C4-2B (cell line): Measurements from ENCODE around the gene LATS2.

ENCODE experiments used
- H3K27ac ChIP-seq: fragments of 450-650 bp; 2 replicates; pipeline ENCODE4 v1.5.1; 2017
- ZFX ChIP-seq: fragments of 450-650 bp; IDR thresholded peaks from 2 replicates; pipeline ENCODE4 v1.6.1; 2017
- TF ChIP-seq, protein P1 (sequence below): fragments of 450-650 bp; conservative IDR thresholded peaks from 2 replicates; pipeline ENCODE4 v1.5.1; 2017; ENCODE audit warnings: mild to moderate bottlenecking

Gene LATS2

DNA sequence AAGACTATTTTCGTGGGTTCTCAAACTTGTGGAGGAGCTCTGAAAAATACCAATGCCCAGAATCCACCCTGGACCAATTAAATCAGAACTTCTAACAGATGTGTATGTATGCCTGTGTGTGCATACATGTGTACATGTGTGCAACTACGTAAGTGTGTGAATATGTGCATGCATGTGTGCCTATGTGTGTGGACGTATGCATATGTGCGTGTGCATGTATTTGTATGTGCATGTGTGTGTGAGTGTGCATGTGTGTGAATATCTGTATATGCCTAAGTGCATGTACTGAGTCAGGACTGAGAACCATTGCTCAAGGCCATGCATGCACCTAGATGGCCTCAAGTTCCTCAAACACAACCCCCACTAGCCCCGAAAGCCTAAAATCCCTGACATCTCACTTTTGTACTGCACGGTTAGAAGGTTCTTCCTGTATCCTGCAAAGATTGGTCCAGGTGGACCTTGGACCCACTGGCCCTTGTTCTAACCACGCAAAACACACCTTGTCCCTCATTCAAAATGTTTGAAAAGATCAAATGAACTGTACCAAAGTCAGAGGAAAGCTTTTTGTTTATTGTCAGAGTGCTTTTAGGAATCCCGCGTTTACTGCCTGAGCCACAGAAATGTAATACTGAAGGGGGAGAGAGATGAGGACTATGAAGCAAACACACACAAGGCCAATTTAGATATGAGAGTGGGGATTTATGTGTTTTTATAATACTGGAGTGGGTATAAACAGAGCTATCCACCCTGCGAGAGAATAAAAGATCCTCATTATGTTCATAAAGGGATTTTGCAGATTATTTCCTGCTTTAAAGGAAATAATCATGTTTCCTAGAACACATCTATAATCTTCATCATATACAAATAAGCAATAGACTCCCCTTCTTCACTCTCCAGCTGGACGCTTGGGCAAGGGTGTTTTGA is 39.1 kb downstream of the LATS2 start:
- TF ChIP-seq ZFX = no peak
- TF ChIP-seq, protein P1, sequence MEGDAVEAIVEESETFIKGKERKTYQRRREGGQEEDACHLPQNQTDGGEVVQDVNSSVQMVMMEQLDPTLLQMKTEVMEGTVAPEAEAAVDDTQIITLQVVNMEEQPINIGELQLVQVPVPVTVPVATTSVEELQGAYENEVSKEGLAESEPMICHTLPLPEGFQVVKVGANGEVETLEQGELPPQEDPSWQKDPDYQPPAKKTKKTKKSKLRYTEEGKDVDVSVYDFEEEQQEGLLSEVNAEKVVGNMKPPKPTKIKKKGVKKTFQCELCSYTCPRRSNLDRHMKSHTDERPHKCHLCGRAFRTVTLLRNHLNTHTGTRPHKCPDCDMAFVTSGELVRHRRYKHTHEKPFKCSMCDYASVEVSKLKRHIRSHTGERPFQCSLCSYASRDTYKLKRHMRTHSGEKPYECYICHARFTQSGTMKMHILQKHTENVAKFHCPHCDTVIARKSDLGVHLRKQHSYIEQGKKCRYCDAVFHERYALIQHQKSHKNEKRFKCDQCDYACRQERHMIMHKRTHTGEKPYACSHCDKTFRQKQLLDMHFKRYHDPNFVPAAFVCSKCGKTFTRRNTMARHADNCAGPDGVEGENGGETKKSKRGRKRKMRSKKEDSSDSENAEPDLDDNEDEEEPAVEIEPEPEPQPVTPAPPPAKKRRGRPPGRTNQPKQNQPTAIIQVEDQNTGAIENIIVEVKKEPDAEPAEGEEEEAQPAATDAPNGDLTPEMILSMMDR = no peak
- H3K27ac ChIP-seq = no peak overlapping the region

DNA sequence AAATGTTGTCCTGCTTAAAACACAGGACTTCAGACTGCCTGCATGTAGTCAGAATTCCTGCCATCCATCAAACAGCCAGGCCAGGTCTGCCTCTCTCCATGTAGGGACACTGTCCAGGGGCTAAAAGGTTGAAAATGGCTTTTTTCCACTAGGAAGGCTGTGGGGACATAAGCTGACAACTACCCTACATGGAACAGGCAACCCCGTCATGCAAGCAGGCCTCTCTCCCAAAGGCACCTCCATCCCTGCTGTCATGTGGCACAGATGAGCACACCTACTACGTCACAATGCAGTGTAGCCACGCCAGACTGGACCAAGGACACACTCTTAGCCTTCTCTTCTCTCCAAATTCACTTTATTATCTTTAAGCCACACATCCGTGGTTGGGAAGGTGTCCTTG is 40.8 kb downstream of the LATS2 start:
- no peak overlapping the region for H3K27ac ChIP-seq
- TF ChIP-seq, protein P1 = no peak
- no peak for TF ChIP-seq ZFX

DNA sequence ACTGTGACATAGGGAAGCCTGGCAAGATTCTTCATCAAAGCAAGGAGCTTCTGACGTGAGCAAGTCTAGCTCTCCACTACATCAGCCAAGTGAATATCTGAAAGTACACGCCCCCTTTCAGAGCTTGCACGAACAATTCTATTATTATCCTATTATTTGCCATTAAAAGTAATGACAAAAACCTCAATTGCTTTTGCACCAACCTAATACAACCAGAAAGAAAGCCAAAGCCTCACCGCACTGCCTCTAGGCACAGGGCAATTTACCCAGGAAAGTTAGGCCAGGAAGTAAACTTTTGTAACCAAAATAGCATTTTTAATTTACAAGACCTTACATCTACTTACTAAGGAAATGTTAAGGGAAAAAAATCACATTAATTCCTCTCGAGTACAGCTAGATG is 41.2 kb downstream of the LATS2 start:
- no peak overlapping the region for H3K27ac ChIP-seq
- TF ChIP-seq, protein P1 = no peak
- no peak for TF ChIP-seq ZFX

DNA sequence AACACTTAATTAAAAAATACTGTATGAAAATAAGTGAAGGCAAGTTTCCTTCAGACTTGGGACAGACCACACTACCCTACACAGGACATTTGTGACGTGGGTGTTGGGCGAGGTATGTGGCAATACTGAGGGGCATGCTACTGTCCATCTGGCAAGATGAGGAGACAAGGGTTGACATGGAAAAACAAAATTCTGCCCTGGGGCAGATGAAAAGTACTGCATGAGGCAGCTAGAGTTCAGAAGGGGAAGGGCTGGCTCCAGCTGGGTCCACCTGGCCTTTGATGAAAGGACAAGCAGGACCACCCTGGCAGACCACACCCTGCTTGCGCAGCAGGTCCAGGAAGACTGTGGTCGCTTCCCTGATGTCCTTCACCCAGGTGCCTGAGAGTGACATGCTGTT is 43.2 kb downstream of the LATS2 start:
- H3K27ac ChIP-seq = no peak overlapping the region
- TF ChIP-seq, protein P1 = no peak
- TF ChIP-seq ZFX = no peak

DNA sequence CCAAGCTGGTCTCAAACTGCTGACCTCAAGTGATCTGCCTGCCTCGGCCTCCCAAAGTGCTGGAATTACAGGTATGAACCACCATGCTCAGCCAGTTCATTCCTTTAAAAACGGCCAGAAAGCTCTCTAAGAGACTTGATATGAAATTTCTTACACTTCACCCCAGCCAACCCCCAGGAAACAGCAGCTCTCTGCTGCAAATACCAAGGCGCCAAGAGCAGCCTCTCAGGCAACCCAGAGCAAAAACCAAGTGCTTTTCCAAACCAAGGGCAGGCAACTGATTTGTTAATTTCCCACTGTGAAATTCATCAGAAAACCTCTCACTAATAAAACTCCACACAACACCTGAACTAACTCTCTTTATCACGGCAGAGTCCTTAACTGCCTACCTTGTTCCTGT is 44.9 kb downstream of the LATS2 start:
- no peak for TF ChIP-seq ZFX
- TF ChIP-seq, protein P1 = no peak
- peak overlapping the region; percentile 94 for H3K27ac ChIP-seq

DNA sequence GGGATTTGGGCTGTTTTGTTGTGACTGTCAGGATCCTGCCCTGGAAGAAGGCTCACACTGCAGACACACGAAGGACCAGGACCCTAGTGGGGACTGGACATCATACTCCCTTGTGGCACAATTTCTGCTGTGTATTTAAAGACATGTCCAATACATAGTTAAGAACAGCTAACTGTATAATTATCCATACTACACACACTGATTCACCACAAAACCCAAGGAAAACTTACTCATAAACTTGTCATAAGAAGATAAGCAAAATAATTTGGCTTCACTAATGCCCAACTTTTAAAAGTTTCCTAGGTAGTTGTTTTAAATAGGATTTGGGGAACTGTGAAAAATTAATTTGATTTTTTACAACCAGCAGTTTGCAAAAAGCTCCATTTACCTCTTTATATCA is 46.1 kb downstream of the LATS2 start:
- H3K27ac ChIP-seq = peak overlapping the region; percentile 94
- no peak for TF ChIP-seq ZFX
- TF ChIP-seq, protein P1 = no peak

DNA sequence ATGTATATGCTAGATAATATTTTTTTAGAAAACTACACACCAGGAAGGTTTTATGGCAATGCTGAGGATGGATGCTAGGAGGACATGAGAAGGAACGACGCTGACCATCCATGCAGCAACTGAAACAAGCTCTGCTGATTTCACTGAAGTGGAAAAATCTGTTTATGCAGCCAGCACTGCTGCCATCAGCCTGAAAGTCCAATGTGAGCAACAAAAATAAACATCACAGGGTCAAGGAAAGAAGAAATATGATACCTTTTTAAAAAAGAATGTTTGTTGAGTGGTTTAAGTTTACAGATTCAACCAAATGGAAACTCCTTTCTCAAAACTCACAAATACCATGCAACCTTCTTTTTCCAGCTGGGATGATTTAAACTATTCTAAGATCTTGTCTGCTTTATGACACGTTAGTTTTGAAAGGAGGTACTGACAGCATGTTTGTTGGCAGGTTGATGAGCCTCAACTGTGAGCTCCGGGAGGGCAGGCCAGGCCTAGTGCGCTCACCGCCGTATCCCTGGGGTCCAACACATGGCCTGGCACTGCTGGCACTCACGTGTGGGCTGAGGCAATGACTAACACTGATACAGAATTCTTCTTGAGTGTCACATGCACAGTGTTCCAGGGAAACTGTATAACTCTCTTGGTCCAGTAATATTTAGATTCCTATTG is 46.8 kb downstream of the LATS2 start:
- TF ChIP-seq, protein P1 = no peak
- peak; percentile 68; the same call in 1 of the 2 replicates for TF ChIP-seq ZFX
- peak overlapping the region; percentile 94 for H3K27ac ChIP-seq
